ENCODE data around the gene PHB1.
"Not testable (repeated sequence)": the region's sequence is repeated elsewhere in the genome, so short reads cannot be mapped to it uniquely, and the experiment has no call there.

PHB1 gene

DNA sequence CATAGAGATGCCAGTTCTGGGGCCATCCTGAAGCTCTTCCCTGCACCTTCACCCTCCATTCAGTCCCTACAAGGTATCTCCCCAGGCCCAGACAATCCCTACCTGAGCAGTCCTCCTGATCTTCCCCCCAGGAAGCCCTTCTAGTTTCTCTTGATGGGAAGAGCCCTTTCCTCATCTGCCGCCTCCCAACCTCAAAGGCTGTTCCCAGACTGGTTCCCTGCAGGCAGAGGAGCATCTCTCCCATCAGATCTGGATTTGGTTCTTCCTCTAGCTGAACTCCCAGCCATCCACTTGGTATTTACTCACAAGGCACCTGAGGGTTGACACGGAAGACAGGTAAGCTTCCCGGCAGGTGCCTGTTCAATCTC is 24.6 kb upstream of the PHB1 start:
- no peak for DNase-seq

DNA sequence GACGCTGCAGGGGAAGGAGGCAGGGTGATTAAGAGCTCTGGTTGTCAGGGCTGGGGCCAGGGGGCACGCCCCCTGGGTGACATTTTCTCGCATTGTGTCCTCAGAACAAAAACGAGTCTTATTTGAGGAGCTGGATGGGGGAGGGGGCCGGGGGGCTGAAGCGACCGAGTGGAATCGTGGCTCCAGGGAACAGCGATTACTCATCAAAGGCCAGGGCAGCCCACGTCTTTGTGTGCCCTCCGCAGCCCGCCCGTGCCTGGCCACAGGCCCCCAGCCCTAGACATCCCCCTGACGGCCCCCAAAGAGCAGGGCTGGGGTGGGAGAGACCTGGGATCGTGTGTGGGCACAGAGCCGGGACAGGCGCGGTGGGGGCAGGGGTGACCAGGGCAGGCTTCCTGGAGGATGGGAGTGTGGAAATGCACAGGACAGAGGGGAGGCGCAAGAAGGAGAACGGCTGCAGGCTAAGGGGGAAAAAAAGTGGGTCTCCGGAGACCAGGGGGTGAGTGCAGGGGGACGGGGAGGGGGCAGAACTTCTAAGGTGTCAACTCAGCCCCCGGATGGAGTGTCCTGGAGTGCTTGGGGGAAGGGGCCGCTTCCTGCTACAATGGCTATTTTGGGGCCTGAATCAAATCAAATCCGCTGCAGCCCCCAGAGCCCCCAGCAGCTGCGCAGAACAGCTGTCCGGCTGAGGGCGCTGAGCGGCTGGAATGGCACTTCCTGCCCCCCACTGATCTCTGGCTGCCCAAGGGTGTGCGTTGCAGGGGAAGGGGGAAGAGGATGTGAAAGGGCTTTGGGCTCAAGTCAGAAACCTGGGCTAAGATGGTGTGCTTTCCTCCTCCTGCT is 24.0 kb upstream of the PHB1 start:
- no peak for DNase-seq

DNA sequence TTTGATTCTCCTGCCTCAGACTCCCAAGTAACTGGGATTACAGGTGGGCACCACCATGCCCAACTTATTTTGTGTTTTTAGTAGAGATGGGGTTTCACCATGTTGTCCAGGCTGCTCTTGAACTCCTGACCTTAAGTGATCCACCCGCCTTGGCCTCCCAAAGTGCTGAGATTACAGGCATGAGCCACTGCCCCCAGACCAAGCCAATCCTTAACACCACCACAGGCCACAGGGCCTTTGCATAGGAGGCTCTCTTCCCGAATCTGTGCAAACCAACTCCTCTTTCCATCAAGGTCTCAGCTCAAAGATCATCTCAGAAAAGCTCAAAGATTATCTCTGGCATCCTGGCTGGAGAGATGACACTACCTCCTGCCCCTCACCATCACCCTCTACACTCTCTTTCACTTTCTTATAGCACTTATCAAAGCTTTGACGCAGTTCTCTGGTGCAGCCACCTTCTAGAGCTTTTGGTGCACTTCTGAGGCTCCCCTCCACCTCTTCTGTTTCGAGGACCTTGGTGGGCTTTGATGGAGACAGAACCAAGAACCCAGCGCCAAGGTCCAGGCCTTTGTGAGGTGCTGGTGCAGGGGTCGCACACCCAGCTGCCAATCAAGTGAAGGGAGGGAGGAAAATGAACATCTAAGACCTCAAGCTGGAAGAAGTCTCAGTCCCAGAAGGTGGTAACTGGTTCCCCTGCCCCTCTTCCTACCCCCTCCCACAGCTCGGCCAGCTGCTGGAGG is 23.2 kb upstream of the PHB1 start:
- DNase-seq: no peak

DNA sequence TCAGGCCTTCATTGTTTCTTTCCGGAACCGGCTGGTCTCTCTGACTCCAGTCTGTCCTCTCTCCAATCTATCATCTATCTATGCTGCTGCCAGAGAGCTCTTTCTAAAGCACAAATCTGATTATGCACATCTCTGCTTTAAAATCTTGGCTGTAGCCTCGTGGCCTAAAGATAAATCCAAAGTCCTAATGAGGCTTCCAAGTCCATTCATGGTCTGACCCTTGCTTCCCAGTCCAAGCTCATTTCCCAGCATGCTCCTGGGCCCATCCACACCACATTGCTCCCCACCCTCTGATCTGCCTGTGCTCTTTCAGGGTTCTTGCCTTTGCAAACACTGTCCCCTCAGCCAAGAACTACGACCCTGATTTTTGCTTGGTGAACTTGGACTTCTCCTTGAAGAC is 21.5 kb upstream of the PHB1 start:
- DNase-seq: no peak

DNA sequence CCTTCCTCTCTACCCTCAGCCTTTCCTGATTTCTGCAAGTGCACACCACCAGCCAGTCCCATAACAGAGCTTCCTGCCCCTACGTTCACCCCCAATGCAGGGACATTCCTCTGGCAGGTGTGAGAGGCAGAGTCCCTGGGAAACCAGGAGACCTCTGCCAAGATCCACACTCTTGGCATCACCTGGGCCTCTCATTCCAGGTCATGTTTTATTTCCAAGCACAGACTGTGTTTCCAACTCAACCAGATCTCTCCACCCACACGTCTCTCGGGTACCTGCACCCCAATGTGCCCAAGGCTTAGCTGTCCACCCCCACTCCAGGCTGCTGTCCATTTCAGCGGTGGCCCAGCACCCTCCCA is 21.0 kb upstream of the PHB1 start:
- no peak for DNase-seq

DNA sequence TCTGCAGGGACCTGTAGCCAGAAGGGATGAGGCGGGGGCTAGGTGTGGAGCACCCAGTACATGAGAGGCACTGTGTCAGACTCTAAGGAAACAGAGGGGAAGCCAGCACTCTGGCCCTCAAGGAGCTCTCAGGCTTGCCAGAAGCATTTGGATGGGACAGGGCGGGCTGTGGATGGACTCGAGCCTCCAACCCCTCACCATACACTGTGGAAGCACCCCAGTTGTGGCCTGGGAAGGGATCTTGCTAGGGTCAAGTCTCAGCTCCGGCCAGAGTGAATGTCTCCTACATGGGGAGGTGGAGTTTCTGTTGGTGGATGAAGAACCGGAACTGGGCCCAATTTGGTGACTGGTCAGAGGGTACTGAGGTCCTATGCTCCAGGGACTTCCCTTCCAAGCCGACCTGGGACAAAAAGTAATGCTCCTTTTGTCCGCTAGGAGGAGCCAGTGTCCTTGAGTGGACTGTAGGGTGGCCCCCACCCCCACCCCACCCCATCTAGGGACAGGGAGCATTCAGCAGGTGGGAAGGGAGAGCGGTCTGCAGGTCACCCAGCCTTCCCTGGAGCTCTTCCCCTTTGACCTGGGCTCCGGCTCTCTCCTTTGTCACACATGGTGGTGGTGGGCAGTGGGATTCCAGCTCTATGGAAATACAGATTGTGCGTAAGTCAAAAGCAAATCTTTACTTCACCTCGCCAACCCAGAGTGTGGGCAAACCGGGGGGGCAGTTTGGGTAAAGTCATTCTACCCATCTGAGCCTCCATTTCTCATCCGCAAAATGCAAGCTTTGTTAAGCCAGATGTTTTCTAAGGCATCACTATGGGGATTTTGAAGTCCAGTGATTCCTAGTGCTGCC is 20.4 kb upstream of the PHB1 start:
- peak; percentile 65 for DNase-seq

DNA sequence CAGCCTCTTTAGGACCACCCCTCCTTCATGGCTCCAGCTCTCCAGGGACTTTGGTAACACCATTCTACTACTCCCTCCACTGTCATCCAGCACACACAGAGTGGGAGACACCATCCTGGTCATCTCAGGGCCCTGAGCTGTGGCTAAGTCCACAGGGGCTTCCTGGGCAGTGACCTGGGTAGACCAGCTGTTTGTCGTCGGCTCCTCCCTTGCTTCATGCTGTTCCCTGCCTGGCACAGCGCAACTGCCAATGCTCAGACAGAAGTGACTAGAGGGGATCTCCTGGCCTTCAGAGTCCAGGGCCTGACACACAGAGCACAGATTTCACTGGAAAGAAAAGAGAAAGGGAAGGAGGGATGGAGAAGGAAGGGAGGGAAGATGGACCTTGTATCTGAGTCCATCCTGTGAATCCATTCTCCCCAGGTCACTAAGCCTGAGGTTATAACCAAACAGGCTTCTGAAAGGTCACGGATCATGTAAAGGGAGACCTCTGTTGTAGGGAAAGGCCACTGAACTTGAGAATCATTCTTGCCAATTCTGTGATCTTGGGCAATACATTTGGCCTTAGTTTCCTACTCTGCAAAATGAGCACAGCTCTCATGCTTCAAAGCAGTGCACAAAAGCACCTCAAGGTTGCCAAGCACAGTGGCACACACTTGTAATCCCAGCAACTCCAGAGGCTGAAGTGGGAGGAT is 18.5 kb upstream of the PHB1 start:
- no peak for DNase-seq

DNA sequence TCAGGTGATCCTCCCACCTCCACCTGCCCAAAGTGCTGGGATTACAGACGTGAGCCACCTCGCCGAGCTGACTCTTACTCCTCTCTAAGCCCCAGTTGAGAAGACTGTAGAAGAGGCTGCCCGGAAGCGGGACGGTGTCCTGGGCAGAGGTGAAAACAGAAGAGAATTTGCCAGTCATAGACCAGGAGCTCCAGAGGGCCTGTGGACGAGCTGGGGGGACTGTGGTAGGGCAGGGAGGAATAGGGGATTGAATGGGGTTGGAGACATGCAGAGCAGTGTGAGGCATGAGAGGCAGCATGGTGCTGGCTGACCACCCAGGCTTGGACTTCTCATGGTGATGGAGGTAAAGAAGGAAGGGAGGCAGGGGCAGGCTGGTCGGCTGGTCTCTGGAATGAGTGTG is 17.1 kb upstream of the PHB1 start:
- DNase-seq: no peak

DNA sequence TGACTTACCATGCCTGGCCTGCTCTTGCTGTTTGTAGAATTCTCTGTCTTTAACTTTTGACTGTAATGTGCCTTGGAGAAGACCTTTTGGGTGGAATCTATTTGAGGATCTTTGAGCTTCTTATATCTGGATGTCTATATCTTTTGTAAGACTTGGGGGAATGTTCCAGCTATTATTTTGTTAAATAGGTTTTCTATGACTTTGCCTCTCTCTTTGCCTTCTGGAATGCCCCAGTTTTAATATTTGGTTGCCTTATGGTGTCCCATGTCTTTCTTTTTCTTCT is 10.3 kb upstream of the PHB1 start:
- DNase-seq: no peak

DNA sequence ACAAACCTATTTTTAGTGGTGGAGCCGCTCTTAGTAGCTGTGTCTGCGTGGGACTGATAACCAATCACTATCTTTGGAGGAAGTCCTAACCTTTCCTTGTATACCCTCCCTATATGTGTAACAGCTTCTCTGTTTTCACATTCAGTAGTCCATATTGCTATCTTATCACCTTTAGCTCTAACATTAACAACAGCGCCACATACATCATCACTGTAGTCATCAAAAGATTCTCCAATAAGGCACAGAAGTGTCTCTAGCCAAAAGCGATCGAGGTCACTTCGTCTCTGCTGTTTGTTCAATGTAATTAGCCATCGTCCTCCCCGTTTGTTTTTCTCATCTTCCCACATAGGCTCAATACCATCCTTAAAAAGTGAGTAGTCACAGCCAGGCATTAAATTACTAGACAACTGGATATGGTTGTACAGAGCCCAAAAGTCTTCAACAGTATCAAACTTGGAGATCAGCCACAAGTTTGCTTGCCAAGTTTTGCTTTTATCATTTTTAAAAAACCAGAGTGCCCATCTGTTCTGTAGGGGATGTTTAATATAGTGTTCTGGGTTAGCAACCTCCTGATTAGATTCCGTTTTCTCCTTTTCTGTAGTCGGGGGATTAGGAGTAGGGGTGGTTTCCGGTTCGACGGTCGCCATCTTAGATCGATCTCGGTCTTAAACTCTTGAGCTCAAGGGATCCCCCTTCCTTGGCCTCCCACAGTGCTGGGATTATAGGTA is 9.8 kb upstream of the PHB1 start:
- not testable (repeated sequence) for DNase-seq

DNA sequence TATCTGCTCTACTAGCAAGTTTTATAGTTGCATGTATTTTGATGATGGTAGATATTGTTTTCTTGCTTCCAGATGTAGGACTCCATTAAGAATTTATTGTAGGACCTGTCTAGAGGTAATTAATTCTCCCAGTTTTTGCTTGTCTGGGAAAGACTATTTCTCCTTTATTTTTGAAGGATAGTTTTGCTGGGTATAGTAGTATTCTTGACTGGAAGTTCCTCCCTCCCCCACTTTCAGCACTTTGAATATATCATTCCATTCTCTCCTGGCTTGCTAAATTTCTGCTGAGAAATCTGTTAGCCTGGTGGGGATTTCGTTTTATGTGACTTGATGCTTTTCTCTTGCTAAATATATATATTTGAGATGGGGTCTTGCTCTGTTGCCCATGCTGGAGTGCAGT is 8.0 kb upstream of the PHB1 start:
- no peak for DNase-seq

DNA sequence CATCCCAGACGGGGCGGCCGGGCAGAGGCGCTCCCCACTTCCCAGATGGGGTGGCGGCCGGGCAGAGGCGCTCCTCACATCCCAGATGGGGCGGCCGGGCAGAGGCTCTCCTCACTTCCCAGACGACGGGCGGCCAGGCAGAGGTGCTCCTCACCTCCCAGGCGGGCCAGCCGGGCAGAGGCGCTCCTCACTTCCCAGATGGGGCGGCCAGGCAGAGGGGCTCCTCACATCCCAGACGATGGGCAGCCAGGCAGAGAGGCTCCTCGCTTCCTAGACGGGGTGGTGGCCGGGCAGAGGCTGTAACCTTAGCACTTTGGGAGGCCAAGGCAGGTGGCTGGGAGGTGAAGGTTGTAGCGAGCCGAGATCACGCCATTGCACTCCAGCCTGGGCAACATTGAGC is 5.1 kb upstream of the PHB1 start:
- DNase-seq: not testable (repeated sequence)

DNA sequence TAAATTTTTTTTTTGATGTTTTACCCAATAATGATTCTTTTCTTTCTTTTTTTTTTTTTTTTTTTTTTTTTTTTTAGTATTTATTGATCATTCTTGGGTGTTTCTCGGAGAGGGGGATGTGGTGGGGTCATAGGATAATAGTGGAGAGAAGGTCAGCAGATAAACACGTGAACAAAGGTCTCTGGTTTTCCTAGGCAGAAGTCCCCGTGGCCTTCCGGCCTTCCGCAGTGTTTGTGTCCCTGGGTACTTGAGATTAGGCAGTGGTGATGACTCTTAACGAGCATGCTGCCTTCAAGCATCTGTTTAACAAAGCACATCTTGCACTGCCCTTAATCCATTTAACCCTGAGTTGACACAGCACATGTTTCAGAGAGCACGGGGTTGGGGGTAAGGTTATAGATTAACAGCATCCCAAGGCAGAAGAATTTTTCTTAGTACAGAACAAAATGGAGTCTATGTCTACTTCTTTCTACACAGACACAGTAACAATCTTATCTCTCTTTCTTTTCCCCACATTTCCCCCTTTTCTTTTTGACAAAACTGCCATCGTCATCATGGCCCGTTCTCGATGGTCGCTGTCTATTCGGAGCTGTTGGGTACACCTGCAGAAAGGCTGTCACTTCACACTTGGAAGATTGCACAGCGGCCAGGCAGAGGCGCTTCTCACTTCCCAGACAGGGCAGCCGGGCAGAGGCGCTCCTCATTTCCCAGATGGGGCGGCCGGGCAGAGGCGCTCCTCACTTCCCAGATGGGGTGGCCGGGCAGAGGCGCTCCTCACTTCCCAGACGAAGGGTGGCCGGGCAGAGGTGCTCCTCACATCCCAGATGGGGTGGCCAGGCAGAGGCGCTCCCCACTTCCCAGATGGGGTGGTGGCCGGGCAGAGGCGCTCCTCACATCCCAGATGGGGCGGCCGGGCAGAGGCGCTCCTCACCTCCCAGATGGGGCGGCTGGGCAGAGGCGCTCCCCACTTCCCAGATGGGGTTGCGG is 4.4 kb upstream of the PHB1 start:
- DNase-seq: not testable (repeated sequence)

DNA sequence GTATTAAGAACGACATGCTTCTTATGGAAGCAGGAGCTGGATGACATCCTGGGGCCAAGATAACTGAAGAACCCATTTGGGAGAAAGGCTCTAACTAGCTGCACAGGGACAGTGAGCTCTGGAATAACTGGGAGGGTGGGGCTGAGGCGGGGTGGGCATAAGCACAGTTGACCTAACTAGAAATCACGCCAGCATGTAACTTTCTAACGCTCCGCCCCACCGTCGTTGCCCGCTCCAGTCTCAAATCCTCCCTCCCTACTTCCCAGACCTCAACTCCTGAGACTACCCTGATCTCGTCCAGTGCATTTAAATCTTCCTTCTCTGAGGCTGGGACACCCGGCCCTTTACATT is 436 bp downstream of the PHB1 start:
- DNase-seq: no peak

DNA sequence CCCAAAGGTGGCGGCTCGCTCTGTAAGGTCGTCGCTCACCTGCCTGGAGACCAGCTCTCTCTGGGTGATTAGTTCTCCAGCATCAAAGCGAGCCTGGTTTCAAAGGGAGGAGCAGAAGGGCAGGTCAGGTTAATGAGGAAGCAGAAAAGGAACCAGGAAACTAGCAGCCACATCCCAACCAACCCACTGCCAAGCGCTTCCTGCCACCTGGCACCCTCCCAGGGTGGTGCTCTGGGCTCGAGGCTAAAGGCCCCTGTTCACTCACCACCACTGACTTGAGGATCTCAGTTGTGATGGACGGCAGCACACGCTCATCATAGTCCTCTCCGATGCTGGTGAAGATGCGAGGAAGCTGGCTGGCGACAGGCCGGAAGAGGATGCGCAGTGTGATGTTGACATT is 5.6 kb downstream of the PHB1 start:
- no peak for DNase-seq

DNA sequence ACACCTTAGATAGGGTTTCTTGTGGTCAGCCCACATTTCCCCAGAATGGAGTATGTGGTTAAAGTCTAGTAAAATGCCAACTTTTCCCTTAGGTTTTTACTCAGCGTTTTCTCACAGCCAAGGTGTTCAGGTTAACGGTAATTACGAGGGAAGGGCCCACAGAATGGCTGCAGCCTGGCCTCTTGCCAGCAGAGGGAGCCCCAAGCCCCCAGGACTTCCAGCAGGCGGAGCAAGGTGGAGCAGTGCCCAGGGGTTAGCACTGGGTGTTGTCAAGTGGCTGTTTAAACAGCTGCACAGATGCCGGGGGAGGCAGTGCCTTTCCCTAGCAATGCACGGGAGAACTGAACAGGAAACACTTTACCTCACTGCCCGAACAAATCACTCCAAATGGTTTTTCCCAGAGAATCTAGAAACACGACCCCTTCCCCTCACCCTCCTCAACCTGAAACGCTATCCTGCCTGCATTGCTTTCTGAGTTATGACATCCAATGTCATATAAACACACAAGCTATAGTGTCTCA is 6.6 kb downstream of the PHB1 start:
- peak; percentile 90 for DNase-seq

DNA sequence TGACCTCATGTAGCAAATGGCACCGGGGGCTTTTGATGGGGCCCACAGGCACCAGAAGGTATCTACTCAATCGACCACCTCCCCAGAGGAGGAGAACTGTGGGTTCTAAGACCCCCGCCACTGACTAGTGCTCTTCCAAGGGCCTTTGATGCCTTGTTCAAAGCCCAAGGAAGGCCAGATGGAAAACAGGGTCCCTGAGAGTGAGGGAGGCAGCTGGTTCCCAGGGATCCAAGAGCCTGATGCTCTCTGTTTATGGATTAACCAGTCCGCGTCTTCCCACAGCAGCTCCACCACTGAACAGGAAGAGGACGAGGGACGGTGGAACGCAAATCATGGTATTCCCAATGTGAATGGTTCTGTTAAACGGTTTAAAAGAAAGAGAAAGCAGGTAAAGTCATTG is 7.6 kb downstream of the PHB1 start:
- DNase-seq: no peak

DNA sequence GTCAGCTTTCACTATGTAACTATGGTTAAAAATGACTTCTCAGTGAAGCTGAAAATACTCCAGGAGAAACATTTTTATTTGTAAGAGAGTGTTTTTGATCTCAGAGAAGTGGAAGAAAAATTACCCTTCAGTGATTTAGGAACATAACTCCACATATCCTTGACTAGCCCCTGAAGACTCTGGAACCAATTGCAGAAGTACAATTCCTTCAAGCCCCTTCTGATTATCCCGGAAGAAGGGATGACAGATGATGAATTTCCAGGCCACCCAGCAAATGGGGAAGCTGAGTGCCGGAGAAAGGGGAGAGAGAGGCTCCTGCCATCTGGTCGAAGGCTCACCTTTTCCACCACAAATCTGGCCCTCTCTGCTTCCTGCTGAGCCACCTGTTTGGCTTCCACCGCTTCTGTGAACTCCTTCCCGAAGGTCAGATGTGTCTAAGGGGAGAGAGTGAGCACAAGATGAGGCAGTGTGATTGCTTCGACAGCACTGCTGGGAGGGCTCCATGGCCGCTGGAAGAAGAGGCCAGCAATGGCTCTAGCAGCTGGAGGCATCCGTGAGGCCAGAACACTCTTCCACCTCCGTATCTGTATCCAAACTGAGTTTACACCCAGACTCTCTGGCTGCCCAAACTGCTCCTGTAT is 8.1 kb downstream of the PHB1 start:
- no peak for DNase-seq

DNA sequence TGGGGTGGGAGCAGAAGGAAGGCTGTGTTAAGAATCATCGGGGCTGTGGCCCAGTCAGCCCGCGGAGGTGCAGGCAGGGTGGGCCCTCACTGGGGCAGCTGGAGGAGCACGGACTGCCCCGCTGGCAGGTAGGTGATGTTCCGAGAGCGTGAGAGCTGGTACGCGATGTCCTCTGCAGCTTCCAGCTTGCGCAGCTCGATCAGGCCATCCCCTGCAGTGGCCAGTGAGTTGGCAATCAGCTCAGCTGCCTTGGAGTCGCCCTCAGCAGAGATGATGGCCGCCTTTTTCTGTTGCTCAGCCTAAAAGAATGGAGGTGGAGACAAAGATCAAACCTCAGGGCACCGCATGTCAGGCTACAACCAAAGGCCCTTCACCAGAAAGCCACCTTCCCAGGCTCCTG is 9.8 kb downstream of the PHB1 start:
- DNase-seq: no peak

DNA sequence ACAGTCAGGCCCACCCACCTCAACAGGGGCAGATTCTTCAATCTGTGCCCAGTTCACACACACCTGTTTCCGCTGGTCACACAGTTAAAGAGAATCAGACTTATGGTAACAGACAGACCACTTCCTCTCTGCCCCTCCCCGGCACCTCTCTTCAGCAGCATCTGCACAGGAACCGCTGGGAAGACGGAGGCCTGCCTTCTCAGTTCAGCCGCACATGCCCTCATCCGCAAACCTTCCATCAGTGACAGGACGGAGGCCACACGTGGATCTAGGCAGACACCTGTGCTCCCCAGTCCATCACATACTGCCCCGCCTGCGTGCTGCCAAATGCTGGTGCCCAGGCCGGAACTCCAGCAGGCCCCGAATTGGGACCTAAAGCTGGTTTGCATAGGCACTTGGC is 10.3 kb downstream of the PHB1 start:
- peak; percentile 16 for DNase-seq

All from activated CD4-positive, alpha-beta T cell treated with anti-CD3 and anti-CD28 coated beads, Interleukin-2, Interleukin-6, amounts not matched to agents 100 ng/mL and 50 ng/mL, durations not matched to agents 16 hours and 8 hours (primary cell).